ENCODE data around the gene RAET1L.
"Not testable (repeated sequence)": the region's sequence is repeated elsewhere in the genome, so short reads cannot be mapped to it uniquely, and the experiment has no call there.

Gene RAET1L, protein sequence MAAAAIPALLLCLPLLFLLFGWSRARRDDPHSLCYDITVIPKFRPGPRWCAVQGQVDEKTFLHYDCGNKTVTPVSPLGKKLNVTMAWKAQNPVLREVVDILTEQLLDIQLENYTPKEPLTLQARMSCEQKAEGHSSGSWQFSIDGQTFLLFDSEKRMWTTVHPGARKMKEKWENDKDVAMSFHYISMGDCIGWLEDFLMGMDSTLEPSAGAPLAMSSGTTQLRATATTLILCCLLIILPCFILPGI

DNA sequence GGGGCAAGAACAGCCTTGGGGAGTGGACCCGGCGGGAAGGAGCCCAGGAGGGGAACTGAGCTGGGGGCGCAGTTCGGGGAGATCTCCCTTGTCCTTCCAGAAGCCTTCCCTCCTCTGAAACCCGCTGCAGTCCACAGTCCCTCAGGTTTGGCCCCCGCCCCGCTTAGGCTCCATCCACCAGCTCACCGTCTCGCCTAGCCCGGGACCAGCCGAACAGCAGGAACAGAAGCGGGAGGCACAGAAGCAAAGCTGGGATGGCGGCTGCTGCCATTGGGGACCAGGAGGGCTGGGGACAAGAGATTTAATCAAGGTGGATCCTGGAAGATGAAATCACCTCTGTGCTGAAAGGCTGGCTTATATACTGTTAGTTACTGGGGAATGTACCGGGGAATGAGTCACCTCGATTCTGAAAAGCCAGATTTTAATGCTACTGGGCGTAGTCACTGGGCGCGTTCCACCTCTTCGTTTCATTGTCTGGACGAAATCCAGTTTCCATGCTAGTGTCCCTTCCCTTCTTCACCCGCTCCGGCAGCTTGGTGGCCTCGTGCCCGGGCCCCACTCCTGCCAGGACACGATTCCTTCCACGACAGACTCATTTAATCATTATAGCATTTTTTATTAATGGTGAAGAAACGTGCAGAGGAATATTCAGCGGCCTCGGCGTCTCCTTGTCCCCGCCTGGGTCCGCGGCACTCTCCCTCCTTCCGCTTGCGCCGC lies at the start of gene RAET1L:
Gene RAET1L (minus strand): TSS at position 332 of the 717 bp plus-strand sequence. CDS start 61 bp downstream, at position 271.
- peak within 1 kb of the TSS in 5 of 7 experiments; percentile 4 to 28 (median 15) for H3K4me3 ChIP-seq
- H3K27ac ChIP-seq = peak within 1 kb of the TSS in 5 of 21 experiments; percentile 2 to 42 (median 34)

DNA sequence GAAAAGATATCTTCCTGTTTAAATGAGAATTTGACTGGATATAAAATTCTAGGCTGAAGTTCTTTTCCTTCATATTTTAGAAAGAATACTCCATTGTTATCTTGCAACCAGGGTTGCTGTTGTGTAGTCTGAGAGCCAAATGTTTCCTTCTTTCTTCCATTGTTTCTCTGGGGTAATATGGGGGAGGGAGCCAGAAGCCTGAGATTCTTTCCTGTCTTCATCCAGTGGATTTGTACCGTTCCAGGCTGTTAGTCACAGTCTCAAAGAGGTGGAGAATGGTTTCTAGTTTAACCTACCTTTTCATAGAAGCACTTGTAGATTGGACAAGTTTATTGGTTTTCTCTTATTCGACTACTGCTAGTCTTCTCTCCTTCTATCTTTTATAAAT lies 49.7 kb upstream of the RAET1L start:
- no peak overlapping the region for H3K27ac ChIP-seq
- H3K4me3 ChIP-seq = no peak overlapping the region

DNA sequence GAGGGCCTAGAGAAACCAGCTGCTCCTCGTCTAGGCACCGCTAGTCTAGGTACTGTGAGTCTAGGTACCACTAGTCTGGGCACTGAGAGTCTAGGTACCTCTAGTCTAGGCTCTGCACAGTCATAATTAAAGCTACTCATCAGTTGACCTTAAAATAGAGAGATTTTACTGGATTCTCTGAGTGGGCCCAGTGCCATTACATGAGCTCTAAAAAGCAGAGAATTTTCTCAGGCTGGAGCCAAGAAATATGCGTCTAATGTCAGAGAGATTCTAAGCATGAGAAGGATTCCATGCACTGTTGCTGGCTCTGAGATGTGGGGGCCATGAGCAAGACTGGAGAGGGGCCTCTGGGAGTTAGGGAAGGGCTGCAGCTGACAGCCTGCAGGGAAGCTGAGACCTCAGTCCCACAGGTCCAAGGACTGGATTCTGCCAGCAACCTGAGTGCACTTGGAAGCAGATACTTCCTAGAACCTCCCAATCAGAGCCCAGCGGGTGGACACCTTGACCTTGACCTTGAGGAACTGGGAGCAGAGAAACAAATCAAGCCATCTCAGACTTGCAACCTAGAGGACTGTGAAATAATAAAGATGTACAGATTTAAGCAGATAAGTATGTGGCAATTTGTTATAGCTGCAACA lies 49.2 kb upstream of the RAET1L start:
- H3K4me3 ChIP-seq, H3K27ac ChIP-seq: not testable (repeated sequence)

DNA sequence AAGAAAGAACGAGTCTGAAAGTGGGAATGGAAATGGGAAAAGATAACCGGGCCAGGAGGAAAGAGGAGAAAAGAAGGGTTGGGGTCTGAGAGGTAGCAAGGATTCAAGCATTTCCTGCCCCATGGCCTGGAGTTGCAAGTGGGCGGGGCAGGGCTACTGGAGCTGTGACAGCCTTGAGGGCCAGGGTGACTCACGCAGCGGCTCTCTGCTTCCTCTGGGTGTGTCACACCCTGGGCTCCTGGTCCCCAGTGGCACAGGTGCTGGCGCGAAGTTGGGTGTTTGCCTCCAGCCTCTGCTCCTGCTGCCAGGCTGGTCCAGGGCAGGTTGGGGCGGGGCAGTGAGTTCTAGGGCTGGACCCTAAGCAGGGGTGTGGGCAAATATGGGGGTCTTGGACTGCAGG lies 46.9 kb upstream of the RAET1L start:
- Histone ChIP-seq H3K4me3 (no peak overlapping the region), H3K27ac (no peak overlapping the region)

DNA sequence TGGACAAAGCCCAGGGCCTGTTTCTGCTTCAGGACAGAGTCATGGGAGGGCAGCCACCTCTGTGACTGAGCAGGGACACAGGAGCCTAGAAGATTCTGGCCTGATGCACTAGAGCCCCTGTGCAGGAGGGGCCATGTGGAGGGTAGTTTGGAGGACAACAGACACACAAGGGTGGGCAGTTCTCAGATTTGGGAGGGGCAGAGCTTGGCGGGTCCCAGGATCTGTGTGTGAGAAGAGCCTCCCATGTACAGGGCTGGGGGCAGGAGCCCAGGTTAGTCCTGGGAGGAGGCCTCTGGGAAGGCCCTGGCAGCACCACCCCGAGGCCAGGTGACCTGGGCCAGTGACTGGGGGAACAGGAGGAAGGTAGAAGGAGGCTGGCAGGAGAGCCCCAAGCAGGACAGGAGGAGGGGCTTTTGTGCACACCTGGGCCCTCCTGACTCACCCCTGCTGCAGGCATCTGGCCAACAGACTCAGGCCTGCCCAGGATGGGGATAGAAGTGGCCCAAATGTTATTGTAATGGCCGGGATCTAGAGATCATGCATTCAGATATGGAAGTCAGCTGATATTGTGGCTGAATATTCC lies 45.0 kb upstream of the RAET1L start:
- Histone ChIP-seq H3K4me3 (no peak overlapping the region), H3K27ac (no peak overlapping the region)

DNA sequence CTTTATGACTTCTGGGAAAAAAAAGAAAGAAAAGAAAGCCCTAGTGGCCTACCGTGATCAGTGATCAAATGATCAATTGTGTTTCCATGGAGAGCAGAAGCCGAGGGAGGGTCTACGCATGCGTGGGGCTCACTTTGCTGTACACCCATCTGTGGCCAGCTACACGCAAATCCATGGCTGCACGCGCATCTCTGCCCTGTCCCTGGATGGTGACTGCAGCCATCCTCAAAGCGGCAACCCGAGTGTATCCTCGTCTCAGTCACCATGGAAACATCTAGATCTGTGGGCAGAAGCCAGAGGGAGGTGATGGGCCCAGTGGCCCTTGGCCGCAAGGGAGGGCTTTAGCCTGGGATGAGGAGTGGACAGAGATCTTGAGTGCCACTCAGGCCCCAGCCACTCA lies 44.4 kb upstream of the RAET1L start:
- H3K27ac ChIP-seq = no peak overlapping the region
- peak overlapping the region in 1 of 7 experiments; percentile 53 for H3K4me3 ChIP-seq

DNA sequence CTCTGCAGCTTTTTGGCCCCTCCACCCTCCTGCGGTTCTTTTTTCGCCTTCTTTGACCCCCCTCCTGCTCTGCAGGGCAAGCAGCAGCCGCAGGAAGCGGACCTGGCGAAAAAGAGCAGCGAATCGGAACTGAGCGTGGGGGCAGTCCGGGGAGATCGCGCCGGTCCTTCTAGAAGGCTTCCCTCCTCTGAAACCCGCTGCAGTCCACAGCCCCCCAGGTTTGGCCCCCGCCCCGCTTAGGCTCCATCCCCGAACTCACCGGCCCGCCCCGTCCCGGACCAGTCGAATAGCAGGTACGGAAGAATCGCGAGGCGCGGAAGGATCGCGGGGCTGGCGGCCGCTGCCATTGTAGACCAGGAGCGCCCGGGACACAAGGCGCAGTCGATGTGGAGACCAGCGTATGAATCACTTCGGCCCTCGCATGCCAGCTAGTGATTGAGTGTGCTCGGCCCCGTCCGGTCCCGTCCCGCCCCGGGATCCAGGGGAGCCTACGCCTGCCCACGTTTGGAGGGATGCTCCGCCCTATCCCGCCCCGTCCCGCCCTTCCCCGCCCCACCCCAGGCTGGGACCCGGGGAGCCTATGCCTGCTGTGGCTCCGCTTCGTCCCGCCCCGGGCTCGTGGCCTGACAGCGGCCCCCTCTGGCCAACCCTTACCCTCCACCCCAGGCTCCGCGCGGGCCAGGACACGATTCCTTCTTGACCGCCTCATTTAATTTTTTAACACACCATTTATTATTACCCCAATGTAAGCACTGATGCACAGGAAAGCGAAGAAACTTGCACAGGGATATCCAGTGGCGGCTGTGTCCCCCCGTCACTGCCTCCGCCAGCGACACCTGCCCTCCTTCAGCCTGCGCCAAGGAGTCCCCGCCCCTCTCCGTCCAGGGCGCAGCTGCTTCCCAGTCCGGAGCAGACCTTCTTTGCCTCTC lies 43.7 kb upstream of the RAET1L start, which contains the start of gene ULBP3:
Gene ULBP3 (minus strand): TSS at position 402 of the 929 bp plus-strand sequence. CDS start 55 bp downstream, at position 347.
- peak within 1 kb of the TSS; percentile 50 to 76 (median 56) for H3K4me3 ChIP-seq
- peak within 1 kb of the TSS in 12 of 21 experiments; percentile 13 to 80 (median 48) for H3K27ac ChIP-seq

DNA sequence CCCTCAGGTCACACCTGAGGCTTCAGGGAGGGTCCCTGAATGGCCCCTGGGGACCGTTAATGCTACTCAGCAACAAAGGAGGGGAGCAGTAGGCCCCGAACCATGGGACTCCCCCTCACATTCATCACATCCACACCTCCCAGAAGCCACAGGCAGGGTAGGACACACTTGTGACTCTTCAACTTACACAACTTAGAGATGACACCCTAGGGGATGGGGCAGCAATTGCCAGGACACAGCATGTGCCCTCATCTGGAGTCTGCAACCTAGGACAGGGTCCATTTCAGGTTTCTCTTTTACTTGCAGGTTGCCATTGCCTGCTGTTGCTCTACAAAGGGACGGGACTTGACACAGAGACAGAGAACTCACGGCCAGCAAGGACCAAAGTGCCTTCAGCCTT lies 42.8 kb upstream of the RAET1L start:
- H3K4me3 ChIP-seq = peak overlapping the region; percentile 50 to 76 (median 56)
- peak overlapping the region in 2 of 21 experiments; percentile 26 to 80 for H3K27ac ChIP-seq

DNA sequence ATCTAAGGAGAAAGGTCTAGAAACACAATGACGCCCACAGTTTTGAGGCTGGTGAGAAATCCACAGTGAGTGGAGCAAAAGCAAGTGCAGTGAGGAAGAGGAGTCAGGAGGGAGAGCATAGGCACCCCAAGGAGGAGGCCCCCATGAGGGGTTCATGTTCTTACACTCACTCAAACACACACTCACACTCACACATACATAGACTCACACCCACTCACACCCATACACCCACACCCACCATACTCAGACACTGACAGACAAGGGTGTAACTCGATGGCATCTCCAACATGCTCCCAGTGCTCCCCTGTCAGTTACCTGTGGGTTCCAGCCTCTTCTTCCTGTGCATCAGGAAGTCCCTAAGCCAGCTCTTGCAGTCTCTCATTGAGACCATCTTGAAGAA lies 39.8 kb upstream of the RAET1L start:
- H3K4me3 ChIP-seq = no peak overlapping the region
- H3K27ac ChIP-seq = no peak overlapping the region

DNA sequence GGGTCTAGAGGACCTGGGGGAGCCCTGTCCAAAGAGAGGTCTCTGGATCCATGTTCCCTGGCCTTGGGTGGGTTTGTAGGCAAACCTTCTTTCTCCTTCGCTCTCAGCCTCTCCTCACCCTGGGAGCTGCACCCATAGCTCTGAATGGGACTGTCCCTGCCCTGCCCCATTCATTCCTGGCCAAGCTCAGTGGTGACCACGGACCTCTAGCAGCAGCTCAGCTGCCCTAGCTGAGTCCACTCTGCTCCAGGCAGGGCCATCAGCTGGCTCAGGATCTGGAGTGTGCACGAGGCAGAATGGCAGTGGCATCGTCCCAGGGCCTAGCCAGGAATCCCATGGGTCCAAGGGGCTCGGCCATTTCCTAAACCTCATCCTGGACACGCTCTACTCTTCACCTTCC lies 38.3 kb upstream of the RAET1L start:
- Histone ChIP-seq H3K4me3 (no peak overlapping the region), H3K27ac (no peak overlapping the region)

DNA sequence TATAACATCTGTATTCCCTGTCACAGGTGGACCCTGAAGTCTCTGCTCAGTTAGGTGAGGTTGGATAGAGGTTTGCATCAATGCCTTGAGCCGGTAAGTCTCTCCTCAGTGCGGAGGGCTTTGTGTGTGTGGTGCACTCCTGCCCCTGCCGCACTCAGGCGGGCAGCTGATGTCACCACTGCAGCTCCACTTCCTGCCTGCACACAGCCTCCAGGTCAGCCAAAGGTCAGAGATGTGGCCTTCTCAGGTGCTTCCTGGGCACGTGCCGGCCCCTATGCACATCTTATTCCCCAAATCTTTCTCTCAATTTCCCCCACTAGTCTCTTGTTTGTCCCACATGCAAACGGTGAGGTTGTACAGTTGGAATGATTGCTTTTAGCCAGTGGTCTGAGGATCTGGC lies 34.6 kb upstream of the RAET1L start:
- not testable (repeated sequence) for H3K4me3 ChIP-seq, H3K27ac ChIP-seq

DNA sequence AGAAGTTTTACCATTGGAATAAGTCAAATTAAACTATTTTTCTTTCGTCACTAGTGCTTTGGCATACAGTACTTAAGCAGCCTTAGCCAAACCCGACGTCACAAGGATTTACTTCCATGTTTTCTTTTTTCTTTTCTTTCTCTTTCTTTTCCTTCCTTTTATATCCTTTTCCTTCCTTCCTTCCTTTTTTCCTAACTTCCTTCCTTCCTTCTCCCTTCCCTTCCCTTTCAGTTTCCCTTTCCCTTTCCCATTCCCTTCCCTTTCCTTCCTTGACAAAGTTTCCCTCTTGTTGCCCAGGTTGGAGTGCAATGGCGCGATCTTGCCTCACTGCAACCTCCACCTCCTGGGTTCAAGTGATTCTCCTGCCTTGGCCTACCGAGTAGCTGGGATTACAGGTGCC lies 33.7 kb upstream of the RAET1L start:
- Histone ChIP-seq H3K27ac (no peak overlapping the region), H3K4me3 (no peak overlapping the region)

DNA sequence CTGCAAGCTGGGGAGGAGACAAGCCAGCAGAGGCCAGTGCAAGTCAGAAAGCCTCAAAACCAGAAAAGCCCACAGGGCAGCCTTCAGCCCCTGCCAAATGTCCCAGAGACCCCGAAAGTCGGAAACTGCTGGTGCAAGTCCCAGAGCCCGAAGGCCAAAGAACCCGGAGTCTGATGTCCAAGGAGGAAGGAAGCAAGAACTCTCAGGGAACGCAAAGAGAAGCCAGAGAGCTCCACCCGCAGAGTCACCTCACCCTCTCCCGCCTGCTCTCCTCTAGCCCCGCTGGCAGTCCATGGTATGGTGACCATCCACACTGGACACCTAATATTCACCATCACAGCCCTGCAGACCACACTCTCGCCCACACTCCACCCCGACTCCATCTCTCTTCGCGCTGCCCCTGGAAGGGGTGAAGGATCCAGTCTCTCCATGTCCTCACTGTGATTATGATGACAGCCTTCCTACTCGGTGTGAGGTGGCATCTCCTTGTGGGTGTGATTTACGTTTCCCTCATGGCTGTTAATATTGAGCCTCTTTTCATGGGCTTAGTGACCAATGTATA lies 33.0 kb upstream of the RAET1L start:
- no peak overlapping the region for H3K4me3 ChIP-seq
- H3K27ac ChIP-seq = no peak overlapping the region

DNA sequence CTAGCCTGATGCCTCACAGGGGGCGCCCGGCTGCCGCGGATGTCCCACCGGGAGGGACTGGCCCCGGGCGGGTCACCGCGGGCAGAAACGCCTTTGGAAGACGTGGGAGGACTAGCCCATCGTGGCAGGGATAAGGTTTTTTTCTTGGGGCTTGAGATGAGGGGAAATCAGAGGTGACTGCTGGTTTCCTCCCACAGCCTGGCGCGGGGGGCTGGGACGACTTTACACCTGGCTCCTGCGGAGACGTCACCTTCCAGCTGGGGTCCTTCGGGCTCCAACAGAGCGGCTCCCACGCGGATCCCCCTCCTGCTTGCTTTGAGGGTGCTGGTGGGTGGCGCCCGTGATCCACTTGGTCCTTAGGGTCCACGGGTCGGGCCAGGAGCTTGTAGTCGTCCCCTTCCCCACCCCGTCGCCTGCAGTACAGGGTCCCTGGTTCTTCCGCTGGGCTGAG lies 32.2 kb upstream of the RAET1L start:
- no peak overlapping the region for H3K4me3 ChIP-seq
- H3K27ac ChIP-seq = no peak overlapping the region

DNA sequence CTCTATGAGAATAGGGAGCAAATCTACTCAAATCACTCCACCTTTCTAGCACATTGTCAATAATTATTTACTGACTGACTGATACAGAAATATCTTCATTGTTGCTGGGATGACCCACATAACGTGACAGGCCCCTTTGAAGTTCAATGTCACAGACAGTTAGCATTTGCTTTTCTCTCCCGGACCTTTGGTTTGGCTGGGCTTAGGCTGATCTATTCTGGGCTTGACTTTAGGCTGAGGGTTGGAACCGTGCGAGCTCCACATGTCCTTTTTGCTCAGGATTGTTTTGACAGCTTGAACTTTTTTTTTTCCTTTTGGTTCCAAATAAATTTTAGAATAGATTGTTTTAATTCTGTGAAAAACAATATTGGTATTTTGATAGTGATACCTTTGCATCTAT lies 31.6 kb upstream of the RAET1L start:
- no peak overlapping the region for H3K27ac ChIP-seq
- H3K4me3 ChIP-seq = no peak overlapping the region

DNA sequence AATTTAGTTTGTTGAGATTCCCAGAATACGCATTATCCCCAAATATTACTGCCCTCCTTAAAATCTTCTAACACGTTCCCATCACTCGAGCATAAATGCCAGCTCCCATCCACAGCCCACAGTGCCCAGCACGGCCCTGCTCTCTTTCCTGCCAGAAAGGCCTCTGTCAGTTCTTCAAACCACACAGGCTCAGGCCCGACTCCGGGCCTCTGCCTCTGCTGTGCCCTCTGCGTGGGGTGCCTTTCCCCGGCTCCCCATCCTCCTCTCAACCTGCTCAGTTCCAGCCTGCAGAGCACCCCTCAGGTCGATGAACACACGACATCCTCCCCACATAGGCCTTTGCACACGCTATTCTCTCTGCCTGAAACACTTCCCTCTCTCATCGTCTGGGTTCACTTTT lies 30.8 kb upstream of the RAET1L start:
- H3K27ac ChIP-seq = no peak overlapping the region
- no peak overlapping the region for H3K4me3 ChIP-seq

DNA sequence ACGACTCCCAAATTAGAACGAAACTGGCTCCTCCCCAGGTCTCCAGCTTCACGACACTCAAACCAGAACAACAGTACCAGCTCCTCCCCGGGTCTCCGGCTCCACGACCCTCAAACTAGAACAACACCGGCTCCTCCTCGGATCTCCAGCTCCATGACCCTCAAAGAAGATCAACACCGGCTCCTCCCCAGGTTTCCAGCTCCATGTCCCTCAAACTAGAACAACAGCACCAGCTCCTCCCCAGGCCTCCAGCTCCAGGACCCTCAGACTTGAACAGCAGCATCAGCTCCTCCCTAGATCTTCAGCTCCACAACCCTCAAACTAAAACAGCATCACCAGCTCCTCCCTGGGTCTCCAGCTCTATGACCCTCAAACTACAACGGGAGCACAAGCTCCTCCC lies 29.8 kb upstream of the RAET1L start:
- Histone ChIP-seq H3K4me3 (no peak overlapping the region), H3K27ac (no peak overlapping the region)

DNA sequence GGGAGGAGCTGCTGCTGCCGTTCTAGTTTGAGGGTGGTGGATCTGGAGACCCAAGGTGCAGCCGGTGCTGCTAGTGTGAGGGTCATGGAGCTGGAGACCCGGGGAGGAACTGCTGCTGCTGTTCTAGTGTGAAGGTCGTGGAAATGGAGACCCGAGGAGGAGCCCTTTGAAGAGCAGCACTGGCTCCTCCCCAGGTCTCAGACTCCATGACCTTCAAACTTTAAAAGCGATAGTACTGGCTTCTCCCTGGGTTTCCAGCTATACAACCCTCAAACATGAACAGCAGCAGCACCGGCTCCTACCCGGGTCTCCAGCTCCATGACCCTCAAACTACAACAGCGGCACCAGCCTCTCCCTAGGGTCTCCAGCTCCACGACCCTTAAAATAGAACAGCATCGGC lies 28.1 kb upstream of the RAET1L start:
- H3K27ac ChIP-seq = no peak overlapping the region
- no peak overlapping the region for H3K4me3 ChIP-seq

DNA sequence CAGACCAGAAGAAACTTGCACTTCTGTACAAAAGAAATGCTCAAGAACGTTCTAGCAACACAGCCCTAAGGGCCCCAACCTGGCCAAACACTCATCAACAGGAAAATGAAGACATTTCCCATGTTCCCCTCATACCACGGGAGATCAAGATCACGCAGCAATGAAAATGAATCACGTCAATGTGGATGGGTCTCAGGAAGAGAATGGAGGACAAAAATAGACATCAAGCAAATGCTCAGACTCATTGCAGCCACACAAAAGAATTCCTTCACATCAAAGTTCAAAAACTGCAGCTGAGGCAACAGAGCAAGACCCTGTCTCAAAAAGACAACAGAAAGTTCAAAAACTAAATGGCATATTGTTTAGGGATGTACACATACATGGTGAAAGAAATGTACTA lies 25.5 kb upstream of the RAET1L start:
- Histone ChIP-seq H3K4me3 (no peak overlapping the region), H3K27ac (no peak overlapping the region)

Measured in skin epidermis (tissue), 12 donors.